DMS 273 (cell line): ENCODE results near the gene DSG1.
"Not testable (repeated sequence)": the region's sequence is repeated elsewhere in the genome, so short reads cannot be mapped to it uniquely, and the experiment has no call there.

Source experiments
- DNase-seq: peaks from one replicate; lab custom pipeline; 2025; ENCODE audit not compliant: unreplicated experiment; lab: John Stamatoyannopoulos, UW

Gene DSG1

DNA sequence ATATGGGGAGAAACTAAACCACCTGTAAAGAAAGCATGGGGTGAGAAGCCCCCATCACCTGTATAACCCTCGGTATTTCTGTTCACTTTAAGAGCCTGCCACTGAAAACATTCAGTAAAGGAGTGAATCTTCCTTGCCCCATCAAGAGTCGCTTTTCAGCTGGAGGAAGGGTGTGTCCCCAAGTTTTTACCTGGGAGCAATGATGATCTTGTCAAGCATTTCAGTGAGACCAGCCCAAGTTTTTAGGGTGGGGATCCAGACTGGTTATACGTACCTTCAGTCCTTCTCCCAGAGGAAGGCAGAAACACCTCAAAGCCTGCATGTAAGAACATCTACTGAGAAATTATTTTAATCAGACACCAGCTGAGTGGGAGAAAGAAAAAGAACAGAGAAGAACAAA is at the start of gene DSG1:
Gene DSG1 (plus strand): TSS at position 301 of the 400 bp plus-strand sequence. CDS start 141 bp downstream, outside the sequence.
- no peak for DNase-seq

DNA sequence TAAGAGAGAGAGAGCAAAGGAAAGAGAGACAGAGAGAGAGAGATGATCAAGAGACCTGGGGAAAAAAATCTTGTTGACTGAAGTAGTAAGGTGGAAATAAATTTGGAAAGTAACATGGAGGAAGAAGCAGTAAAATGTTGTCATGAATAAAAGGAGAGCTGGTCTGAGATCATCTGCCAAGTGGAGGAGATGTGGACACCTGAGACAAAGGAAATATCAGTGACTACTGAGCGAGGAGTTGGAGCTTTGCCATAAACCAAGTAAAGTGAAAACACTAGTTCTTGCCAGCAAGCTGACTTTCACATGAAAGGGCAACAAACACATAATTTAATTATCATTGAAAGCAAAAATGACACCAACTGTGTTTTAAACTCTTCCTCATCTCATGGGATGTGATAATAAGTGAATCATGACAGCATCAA is 49.0 kb upstream of the DSG1 start:
- no peak for DNase-seq

DNA sequence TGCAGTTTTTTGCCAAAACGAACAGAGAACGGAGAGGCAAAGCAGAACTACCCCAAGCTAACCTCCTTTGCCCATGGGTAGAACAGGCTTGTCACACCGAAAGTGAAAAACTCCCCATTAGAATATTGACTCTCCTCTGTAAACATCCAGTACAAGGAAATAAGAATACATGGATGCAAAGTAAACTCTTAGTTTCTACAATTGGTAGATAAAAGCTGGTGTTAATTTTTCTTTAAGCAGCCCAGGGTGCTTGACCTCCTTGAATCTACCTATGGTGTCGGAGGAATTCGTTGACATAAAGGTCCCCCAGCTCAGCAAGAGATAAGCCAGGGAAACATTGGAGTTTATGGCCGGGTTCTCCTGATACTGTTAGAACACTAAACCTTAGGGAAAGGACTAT is 48.4 kb upstream of the DSG1 start:
- no peak for DNase-seq

GRCh38 chr18:31270578-31270977 is 47.4 kb upstream of the DSG1 start:
- no peak for DNase-seq

DNA sequence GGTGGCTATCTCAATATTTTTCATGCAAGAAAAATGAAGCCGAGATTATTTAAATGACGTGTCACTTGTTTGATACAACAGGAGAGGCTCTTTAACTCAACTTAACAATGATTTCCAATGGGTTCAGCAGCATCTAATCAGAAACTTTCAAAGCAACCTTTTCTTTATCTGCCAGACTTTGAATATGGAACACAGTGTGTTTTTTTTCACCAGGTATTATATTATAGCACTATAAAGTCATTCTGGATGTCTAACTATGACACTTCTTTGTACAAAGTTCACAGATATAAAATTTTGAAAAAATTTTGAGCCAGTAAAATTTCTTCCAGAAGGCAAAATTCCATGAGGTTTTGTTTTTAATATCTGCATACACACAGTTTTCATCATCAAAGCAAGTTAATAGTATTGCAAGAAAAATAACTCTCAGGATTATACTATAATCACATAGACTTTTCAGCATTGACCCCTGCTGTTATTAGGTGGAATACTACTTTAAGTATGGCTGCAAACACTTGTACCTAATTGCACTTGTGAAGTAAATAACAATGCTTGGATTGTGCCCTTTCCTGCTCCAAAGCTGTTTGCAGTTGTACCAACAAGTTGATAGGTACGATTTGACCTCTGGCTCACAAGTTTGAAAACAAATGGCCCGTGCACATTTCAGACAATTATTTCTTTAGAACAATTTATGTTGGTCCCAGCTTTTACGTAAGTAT is 44.0 kb upstream of the DSG1 start:
- no peak for DNase-seq

- no peak for DNase-seq
Measured at GRCh38 chr18:31274931-31275330, 43.0 kb upstream of the DSG1 start.

DNA sequence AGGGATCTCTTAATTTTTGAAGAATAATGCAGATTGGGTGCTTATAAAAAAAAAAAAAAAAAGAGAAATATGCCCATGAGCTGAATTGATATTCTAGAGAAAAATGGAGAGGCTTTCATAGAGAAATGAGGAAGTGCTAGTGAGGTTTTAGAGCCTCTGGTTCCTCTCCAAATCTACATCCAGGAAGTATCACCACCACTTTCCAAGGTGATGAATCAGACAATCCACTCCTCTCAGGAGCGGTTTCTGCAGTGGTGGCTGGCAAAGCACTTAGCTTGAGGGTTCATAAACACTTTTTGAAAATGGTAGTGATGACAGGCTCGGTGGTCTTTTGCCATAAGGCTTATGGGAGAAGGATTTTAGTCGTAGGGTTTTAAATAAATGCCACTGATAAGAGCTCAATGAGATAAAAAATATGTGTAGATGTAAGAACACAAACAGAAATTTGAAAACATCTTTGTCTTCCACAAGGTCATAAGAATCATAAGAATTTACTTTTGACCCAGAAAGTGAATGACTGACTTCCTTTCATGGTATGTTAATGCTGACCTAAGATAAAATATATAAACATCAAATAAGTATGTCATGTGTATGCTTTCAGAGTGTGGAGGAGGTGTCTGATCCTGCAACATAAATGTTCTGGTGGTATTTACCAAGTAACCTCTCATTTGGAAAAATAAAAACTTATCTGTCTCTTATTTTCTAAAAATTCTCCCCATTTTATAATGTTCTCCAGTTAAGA is 42.1 kb upstream of the DSG1 start:
- DNase-seq, result no peak

- DNase-seq, result no peak
Measured at GRCh38 chr18:31278609-31279071, 39.3 kb upstream of the DSG1 start.

GRCh38 chr18:31280502-31280901 is 37.5 kb upstream of the DSG1 start:
- no peak for DNase-seq

DNA sequence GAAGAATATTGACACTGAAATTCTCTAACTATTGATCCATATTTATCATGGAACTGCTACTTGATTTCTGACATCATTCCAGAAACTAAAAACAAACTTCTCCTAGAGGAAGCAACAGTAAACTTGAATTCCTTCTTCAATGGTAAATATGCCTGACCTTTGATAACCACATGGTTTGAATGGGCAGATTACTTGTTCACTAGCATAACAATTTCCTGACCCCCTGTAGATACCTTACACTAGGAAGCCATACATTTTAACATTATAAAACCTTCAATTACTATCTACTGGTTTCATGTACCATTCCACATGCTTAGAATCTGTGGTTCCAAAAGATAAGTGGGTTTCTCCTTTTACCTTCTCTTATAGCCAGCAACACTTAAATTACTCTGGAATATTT is 36.5 kb upstream of the DSG1 start:
- no peak for DNase-seq

DNA sequence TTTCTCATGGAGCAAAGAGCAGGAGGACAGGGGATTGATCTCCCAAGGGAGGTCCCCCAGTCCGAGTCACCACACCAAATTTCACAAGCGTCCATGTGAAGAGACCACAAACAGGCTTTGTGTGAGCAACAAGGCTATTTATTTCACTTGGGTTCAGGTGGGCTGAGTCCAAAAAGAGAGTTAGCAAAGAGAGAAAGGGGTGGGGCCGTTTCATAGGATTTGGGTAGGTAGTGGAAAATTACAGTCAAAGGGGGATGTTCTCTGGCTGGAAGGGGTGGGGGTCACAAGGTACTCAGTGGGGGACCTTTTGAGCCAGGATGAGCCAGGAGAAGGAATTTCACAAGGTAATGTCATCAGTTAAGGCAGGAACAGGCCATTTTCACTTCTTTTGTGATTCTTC is 28.5 kb upstream of the DSG1 start:
- DNase-seq, result not testable (repeated sequence)

DNA sequence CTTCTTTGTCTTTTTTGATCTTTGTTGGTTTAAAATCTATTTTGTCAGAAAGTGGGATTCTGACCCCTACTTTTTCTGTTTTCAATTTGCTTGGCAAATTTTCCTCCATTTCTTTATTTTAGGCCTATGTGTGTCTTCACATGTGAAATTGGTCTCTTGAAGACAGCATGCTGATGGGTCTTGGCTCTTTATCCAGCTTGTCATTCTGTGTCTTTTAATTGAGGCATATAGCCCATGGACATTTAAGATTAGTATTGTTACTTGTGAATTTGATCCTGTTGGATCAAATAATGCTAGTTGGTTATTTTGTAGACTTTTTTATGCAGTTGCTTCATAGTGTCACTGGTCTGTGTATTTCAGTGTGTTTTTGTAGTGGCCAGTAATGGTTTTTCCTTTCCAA is 26.3 kb upstream of the DSG1 start:
- DNase-seq, result no peak

DNA sequence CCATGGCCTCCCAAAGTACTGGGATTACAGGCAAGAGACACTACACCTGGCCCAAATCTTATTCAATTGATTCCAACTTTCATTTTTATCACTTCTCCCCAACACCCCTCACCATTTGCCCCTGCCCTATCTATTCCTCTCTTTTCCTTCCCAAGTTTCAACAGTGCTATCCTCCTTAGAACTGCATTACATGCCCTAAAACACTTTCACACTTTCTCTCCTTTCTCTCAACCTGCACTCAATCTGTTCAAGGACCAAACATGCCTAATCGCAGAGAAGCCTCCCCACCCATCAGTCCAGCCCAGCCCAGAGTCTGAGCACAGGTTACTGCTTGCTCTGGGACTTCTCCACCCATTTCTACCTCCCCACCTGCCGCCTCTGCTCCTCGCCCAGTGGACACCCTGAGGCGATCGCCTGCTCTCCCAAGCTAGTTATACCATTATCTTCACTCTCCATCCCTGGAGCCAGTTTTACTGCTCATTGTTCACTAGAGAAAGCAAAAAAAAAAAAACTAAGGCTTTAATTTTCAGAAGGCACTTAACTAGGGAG is 23.7 kb upstream of the DSG1 start:
- no peak for DNase-seq

DNA sequence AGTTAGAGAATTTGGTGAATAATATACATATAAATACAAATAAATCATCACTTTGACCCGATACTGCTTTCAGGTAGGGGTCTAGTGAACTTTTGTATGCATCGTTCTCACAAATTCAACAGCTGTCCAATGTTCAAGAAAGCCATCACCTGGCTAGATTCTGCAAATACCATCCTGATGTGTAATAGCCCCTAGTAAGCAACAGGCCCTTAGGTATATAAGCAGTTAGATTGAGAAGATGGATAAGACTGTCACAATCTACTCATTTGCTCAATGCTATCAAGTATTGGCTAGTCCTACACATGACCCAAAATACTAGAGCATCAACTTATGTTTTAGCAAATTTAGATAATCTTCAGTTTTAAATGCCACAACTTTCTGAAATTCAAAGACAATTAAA is 20.7 kb upstream of the DSG1 start:
- DNase-seq, result no peak

- no peak for DNase-seq
Measured at GRCh38 chr18:31301201-31301655, 16.7 kb upstream of the DSG1 start.

- DNase-seq, result no peak
Measured at GRCh38 chr18:31302991-31303390, 15.0 kb upstream of the DSG1 start.

DNA sequence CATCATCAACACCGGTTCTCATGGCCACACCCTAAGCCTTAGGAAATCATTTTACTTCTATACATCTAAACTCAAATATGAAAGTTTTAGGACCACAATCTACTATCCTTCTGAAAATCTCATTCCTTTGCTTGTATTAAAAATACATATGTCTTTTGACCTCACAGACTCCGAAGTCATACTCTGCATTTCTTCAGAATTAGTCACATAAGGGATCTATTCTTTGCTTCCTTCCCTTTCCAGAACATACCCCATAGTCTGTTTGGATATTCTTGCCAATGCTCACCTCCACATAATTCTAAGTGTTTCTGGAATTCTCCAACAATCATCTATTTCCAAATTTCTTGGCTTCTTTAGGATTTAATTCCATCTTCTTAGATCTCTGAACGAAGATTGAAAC is 14.2 kb upstream of the DSG1 start:
- DNase-seq, result no peak

DNA sequence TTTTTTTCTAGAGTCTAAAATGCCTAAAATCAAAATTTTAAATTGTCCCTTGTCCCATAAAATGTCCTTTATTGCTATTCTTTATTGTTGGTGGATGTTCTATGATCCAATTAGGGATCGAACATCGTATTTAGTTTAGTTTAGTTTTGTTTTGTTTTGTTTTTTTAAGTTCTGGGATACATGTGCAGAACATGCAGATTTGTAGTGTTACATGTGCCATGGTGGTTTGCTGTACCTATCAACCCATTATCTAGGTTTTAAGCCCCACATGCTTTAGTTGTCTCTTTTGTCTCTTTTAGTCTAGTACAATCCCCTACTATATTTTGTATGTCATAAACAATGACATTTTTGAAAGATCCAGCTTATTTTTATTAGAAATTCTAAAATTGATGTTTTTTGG is 8.8 kb upstream of the DSG1 start:
- no peak for DNase-seq

DNA sequence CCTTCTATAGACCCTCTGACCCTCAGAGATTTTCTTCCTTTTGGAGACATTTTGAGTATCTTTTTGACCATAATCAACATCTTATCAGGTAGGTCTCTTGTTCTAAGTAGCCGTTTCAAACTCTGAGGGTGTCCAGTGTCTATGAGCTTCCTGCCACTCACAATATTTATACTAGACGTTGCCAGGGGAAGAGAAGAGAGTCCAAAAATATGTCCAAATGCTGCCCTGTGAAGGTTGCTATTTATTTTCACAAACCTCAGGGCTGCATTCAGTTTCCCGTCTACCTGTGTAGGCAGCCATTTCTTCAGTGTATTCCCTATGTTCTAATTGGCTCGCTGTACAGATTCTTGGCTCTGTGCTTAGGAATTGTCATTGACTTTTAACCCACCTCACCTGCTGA is 986 bp upstream of the DSG1 start:
- no peak for DNase-seq

DNA sequence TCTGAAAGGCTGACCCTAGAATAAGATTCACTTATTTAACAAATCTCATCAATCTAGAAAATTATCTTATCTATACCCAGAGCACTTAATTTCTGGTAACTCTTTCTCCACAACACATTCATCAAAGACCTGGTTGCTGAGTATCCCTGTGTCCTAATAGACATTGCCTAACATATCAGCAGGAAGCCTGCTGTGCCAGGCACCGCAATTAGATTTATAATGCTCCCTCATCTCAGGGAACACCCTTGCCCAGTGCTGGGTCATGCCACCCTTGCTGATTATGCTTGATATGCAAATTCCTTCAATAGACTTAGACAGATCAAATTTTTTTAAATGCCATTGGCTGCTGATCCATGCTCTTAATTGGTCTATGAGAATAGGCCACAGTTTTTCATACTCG is 3.8 kb downstream of the DSG1 start:
- no peak for DNase-seq

GRCh38 chr18:31325051-31325450 is 7.1 kb downstream of the DSG1 start:
- no peak for DNase-seq

DNA sequence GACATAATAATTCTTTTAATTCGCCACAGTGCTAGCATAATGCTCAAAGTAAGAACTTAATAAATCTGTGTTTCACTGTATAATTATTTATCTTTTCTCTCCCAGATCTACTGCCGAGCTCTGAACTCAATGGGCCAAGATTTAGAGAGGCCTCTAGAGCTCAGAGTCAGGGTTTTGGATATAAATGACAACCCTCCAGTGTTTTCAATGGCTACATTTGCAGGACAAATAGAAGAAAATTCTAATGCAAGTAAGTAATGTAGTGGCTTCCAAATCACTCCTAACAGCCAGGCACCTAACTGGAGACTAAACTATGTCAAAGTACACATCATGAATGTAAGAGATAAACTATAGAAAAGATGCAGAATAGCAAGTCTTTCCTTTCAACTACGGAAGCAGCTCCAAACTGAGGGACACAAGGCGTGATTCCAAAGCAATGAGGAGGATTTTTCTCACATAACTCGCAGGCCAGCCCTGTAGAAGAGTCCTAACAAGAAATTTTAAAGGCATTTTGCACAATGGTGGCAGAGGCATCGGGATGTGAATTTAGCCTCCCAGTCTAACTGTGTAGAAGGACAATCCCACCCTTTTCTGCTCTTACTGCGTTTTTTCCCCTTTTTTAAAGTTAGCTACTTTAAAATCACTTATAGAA is 12.0 kb downstream of the DSG1 start:
- DNase-seq, result no peak
